ENCODE results near the gene SCN8A. TPM values are rescaled to one million over a fixed set of nuclear protein-coding genes. Genes with fewer than 3 reads are reported as not detected.
A peak's percentile ranks its signal among the peaks of the same experiment; 100 is the strongest.

The SCN8A gene
- total RNA-seq, 4 donors from 2014 or later = 0.28 to 4.1 TPM; not detected in 2

DNA sequence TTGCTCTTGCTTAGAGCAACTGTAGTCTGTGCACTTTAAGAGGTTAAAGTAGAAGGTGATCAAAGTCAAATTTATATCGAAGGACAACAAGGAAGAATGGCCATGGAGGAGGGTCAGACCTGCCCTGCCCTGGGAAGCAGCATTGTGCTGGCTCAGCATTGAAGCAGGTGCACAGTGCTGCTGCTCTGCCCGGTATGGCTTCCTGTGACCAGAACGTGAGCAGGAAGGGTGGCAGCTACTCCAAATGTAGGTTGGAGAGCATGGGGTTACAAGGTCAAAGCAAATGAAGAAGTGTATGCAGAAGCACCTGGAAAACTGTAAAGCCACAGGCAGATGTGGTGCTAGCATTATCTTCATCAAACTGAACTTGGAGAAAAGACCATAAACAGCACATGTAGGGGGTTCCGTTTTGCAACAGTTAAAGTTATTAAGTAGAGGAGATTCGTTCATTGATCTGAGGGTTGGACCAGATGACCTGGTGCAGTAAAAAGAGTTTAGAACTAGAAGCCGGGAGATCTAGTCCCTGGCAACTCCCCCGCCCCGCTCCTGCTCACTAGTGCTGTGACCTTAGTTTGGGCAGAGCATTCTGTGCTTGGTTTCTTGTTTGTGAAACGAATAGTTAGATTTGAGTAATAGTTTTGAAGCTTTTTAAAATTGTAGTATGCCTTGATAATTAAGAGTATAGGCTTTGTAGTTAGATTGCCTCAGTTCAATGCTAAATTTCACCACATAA is 84.2 kb downstream of the SCN8A start:
- Histone ChIP-seq H3K27ac (no peak overlapping the region), H3K9me3 (no peaks in the 10 kb centered on the region), H3K4me1 (no peaks in the 10 kb centered on the region), H3K36me3 (no peaks in the 10 kb centered on the region), H3K4me3 (no peak overlapping the region), H3K27me3 (no peaks in the 10 kb centered on the region)
- no peak for DNase-seq
- TF ChIP-seq, protein P1, sequence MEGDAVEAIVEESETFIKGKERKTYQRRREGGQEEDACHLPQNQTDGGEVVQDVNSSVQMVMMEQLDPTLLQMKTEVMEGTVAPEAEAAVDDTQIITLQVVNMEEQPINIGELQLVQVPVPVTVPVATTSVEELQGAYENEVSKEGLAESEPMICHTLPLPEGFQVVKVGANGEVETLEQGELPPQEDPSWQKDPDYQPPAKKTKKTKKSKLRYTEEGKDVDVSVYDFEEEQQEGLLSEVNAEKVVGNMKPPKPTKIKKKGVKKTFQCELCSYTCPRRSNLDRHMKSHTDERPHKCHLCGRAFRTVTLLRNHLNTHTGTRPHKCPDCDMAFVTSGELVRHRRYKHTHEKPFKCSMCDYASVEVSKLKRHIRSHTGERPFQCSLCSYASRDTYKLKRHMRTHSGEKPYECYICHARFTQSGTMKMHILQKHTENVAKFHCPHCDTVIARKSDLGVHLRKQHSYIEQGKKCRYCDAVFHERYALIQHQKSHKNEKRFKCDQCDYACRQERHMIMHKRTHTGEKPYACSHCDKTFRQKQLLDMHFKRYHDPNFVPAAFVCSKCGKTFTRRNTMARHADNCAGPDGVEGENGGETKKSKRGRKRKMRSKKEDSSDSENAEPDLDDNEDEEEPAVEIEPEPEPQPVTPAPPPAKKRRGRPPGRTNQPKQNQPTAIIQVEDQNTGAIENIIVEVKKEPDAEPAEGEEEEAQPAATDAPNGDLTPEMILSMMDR (IDR thresholded peaks at IDR 0.05) = no peak
- TF ChIP-seq POLR2A (IDR thresholded peaks at IDR 0.05) = no peak

DNA sequence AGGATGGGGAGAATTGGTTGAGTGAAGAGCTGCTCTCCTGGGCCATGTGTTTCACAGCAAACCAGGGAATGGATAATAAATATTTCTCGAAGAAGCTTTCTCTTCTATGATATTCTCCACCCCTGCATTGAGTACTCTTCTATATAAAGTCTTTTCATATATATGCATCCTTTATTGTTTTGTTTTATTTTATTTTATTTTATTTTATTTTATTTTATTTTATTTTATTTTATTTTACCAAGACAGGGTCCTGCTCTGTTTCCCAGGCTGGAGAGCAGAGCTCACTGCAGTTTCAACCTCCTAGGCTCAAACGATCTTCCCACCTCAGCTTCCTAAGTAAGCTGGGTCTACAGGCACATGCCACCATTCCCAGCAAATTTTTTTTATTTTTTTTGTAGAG is 85.8 kb downstream of the SCN8A start:
- H3K36me3 ChIP-seq = no peaks in the 10 kb centered on the region
- no peaks in the 10 kb centered on the region for H3K4me1 ChIP-seq
- H3K27me3 ChIP-seq = no peaks in the 10 kb centered on the region
- TF ChIP-seq, protein P1 (IDR thresholded peaks at IDR 0.05) = no peak
- no peak for TF ChIP-seq POLR2A (IDR thresholded peaks at IDR 0.05)
- DNase-seq = no peak
- no peak overlapping the region for H3K4me3 ChIP-seq
- H3K9me3 ChIP-seq = no peaks in the 10 kb centered on the region
- H3K27ac ChIP-seq = no peak overlapping the region

DNA sequence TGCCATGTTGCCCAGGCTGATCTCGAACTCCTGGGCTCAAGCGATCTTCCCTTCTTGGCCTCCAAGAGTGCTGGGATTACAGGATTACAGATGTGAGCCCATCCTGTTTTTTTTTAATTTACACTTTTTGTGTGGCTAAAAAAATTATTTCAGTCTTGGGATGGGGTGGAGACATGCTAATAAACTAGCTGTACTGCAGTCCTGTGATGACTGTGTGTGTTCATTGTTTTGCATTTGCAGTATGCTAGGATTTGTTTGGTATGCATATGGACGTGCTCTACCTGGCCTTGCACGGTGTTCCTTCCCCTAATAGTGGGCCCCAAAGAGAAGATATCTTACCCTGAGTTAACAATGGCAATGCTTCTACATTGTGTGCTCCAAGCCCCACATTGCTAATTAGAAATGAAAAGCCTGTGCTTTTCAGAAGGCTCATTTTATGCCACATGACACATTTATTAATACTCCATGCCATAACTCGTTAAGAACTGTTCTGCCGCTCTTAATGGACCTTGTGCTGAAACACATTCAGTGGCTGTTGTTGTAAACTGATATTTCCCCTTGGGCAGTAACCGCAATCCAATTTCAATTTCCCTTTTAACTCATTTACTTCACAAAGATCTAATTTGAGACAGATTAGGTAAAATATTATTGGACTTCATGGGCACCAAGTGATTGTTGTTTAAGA is 86.4 kb downstream of the SCN8A start:
- TF ChIP-seq POLR2A (IDR thresholded peaks at IDR 0.05) = no peak
- TF ChIP-seq, protein P1 (IDR thresholded peaks at IDR 0.05) = no peak
- no peaks in the 10 kb centered on the region for H3K4me1 ChIP-seq
- no peak for DNase-seq
- H3K27me3 ChIP-seq = no peaks in the 10 kb centered on the region
- H3K9me3 ChIP-seq = no peaks in the 10 kb centered on the region
- H3K27ac ChIP-seq = no peak overlapping the region
- H3K36me3 ChIP-seq = no peaks in the 10 kb centered on the region
- no peak overlapping the region for H3K4me3 ChIP-seq

DNA sequence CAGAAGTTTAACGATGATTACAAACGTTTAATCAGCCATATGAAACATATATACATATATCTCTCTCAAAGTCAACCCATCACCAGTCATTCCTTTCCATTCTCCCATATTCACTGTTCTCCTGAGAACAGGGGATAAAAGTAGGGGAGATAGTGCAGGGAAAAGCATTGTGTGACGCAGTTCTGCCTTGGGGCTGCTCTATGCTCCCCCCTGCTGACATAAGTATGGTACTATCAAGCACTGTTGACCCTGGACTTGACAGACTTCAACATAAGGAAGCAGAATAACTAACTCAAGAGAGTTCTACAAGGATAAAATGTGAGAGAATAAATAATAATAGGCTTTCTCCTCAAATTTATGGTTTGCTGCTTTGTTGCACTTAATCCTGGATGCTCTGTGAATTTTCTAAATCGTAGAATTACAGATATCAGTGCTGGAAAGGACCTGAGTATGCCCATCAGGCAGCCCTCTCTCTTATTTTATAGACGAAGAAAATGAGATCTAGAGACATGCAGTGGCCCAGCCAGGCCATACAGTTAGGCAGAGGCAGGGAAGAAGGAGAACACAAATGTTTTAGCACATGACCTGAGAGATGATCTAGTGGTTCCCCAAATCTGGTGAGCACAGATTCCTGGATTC is 87.2 kb downstream of the SCN8A start:
- peak in 1 of 3 donors; percentile 57 for DNase-seq
- Histone ChIP-seq H3K36me3 (no peaks in the 10 kb centered on the region), H3K4me1 (no peaks in the 10 kb centered on the region)

DNA sequence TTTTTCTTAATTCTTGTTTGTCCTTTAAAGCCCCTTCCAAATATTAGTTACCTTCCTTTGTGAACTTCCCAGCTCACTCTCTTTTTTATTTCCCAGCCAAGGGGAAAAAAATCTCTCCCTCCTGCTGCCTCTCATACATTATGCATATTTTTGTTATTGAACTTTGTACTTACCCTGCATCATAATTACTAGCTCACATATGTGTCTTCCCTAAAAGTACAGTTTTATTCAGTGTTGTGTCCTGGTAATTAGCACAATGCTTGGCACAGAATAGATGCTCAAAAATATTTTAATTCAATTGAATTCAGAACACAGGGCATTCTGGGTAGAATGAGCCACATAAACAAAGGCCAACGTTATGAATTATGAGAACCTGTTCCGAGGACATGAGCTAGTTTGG is 91.9 kb downstream of the SCN8A start:
- H3K27ac ChIP-seq = no peak overlapping the region
- H3K4me1 ChIP-seq = no peaks in the 10 kb centered on the region
- TF ChIP-seq POLR2A (IDR thresholded peaks at IDR 0.05) = no peak
- TF ChIP-seq, protein P1 (IDR thresholded peaks at IDR 0.05) = no peak
- no peaks in the 10 kb centered on the region for H3K27me3 ChIP-seq
- DNase-seq = no peak
- H3K9me3 ChIP-seq = no peaks in the 10 kb centered on the region
- no peak overlapping the region for H3K4me3 ChIP-seq
- H3K36me3 ChIP-seq = no peaks in the 10 kb centered on the region

More for the DNA sequence above, 87.2 kb downstream of the SCN8A start:
- Histone ChIP-seq H3K4me3 (no peak overlapping the region), H3K27ac (no peak overlapping the region), H3K27me3 (no peaks in the 10 kb centered on the region), H3K9me3 (no peaks in the 10 kb centered on the region)
- no peak for TF ChIP-seq POLR2A (IDR thresholded peaks at IDR 0.05)
- TF ChIP-seq, protein P1 (IDR thresholded peaks at IDR 0.05) = peak in 4 of 6 experiments; percentile 50 to 53 (median 52)
